Measurements from ENCODE around the gene CAPN5. TPM values are rescaled to one million over a fixed set of nuclear protein-coding genes. Genes with fewer than 3 reads are reported as not detected.

CAPN5 gene
- polyA plus RNA-seq, 3 donors: 0.28 to 0.83 (median 0.62) TPM

DNA sequence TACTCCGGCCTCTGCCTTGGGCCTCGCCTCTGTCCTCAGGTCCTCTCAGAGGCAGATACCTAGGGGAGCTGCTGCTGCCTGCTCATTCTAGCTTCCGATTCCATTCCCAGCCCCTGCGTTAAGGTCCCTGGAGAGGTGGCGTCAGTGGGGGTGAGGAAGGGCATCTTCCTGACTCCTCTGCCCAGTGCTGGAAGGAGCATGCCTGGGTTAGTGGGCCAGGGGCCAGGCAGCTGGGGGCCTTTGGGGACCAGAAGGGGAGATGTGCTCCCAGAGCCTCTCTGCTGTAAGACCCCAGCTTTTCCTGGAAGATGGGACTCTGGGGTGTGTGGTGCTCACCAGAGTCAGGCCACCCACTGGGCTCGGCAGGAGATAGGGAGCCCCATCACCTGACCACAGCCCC lies 57.7 kb downstream of the CAPN5 start:
- Histone ChIP-seq H3K9me3 (replicated peaks in 1 of 2; ENCODE audit: control insufficient read depth in 1 of 2, insufficient read depth in 1 of 2, low read length in 2 of 2) (no peaks in the 10 kb centered on the region), H3K4me3 (replicated peaks in 1 of 3; ENCODE audit: low read depth in 2 of 3, low read length in 3 of 3) (no peak overlapping the region), H3K9ac (ENCODE audit: insufficient read depth, low read length, poor library complexity, severe bottlenecking) (no peak overlapping the region), H3K4me1 (ENCODE audit: control insufficient read depth in 1 of 2, insufficient read depth in 2 of 2, low read length in 2 of 2) (peaks cover 9 to 15% of the 10 kb centered on the region in 2 donors), H2AFZ (ENCODE audit: insufficient read depth, low read depth, low read length, poor library complexity, severe bottlenecking) (no peak overlapping the region), H3K27ac (ENCODE audit: low read depth in 1 of 2, low read length in 2 of 2) (no peak overlapping the region), H3K36me3 (replicated peaks in 1 of 2; ENCODE audit: control insufficient read depth in 1 of 2, insufficient read depth in 2 of 2, low read length in 2 of 2) (no peaks in the 10 kb centered on the region), H4K20me1 (ENCODE audit: insufficient read depth, low read length) (no peaks in the 10 kb centered on the region), H3K4me2 (replicated peaks; ENCODE audit: extremely low read depth, low read length, poor library complexity, severe bottlenecking) (no peak overlapping the region), H3K79me2 (ENCODE audit: insufficient read depth, low read length) (no peaks in the 10 kb centered on the region), H3K27me3 (ENCODE audit: control insufficient read depth in 2 of 2, insufficient read depth in 2 of 2, low read length in 2 of 2) (peaks cover 0 to 13% of the 10 kb centered on the region in 2 donors)
- Mint-ChIP-seq H3K4me1 (peaks cover 15% of the 10 kb centered on the region), H3K27me3 (ENCODE audit: low read depth in 3 of 3) (peaks cover 13 to 19% (median 14%) of the 10 kb centered on the region in 3 donors), H3K36me3 (no peaks in the 10 kb centered on the region), H3K9me3 (peaks cover 0 to 3% (median 0%) of the 10 kb centered on the region in 7 donors), H3K4me3 (no peak overlapping the region), H3K27ac (no peak overlapping the region)
- intact Hi-C loops (cut with micrococcal nuclease): loop anchor here in 1 of 2 donors (10.0 kb wide), 1 partner anchor 490 kb away; no protein-coding TSS in a partner anchor
- WGBS (ENCODE audit: insufficient coverage): 100% methylated on average over 5 of the region's 6 CpGs
- DNase-seq: no peak
- no peak for TF ChIP-seq CTCF (IDR thresholded peaks at IDR 0.05)

DNA sequence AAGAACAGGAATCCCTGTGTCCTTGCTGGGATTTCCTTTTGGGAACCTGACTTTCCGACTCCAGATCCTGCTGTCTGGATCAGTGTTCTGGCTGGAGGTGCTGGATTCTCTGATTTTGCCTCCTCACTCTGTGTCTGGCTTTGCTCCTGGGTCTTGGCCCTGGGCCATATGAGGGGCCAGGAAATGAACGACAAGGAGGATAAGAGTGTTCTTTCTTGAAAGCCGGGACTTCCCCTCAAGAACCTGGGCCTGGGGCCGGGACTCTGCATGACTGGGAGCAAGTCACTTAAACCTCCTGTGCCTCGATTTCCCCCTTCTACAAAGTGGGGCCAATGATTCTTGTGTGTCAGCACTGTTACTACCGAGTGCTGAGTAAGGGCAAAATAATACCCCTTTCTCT lies 58.4 kb downstream of the CAPN5 start:
- no peaks in the 10 kb centered on the region for H4K20me1 ChIP-seq (ENCODE audit: insufficient read depth, low read length)
- 50% methylated on average over 1 of the region's 6 CpGs for WGBS (ENCODE audit: insufficient coverage)
- H3K9me3 ChIP-seq (replicated peaks in 1 of 2; ENCODE audit: control insufficient read depth in 1 of 2, insufficient read depth in 1 of 2, low read length in 2 of 2): no peaks in the 10 kb centered on the region
- no peaks in the 10 kb centered on the region for H3K79me2 ChIP-seq (ENCODE audit: insufficient read depth, low read length)
- no peak overlapping the region for H2AFZ ChIP-seq (ENCODE audit: insufficient read depth, low read depth, low read length, poor library complexity, severe bottlenecking)
- Mint-ChIP-seq H3K4me3 (no peak overlapping the region), H3K4me1 (peaks cover 15% of the 10 kb centered on the region), H3K27me3 (ENCODE audit: low read depth in 3 of 3) (peaks cover 13 to 19% (median 14%) of the 10 kb centered on the region in 3 donors), H3K27ac (no peak overlapping the region), H3K36me3 (no peaks in the 10 kb centered on the region), H3K9me3 (peaks cover 0 to 3% (median 0%) of the 10 kb centered on the region in 7 donors)
- DNase-seq: no peak
- H3K4me3 ChIP-seq (replicated peaks in 1 of 3; ENCODE audit: low read depth in 2 of 3, low read length in 3 of 3): no peak overlapping the region
- no peak overlapping the region for H3K9ac ChIP-seq (ENCODE audit: insufficient read depth, low read length, poor library complexity, severe bottlenecking)
- no peak for TF ChIP-seq CTCF (IDR thresholded peaks at IDR 0.05)
- H3K4me1 ChIP-seq (ENCODE audit: control insufficient read depth in 1 of 2, insufficient read depth in 2 of 2, low read length in 2 of 2): peaks cover 9 to 15% of the 10 kb centered on the region in 2 donors
- peaks cover 0 to 13% of the 10 kb centered on the region in 2 donors for H3K27me3 ChIP-seq (ENCODE audit: control insufficient read depth in 2 of 2, insufficient read depth in 2 of 2, low read length in 2 of 2)
- no peak overlapping the region for H3K27ac ChIP-seq (ENCODE audit: low read depth in 1 of 2, low read length in 2 of 2)
- H3K36me3 ChIP-seq (replicated peaks in 1 of 2; ENCODE audit: control insufficient read depth in 1 of 2, insufficient read depth in 2 of 2, low read length in 2 of 2): no peaks in the 10 kb centered on the region
- intact Hi-C loops (cut with micrococcal nuclease): loop anchor here in 1 of 2 donors (10.0 kb wide), 1 partner anchor 490 kb away; no protein-coding TSS in a partner anchor
- H3K4me2 ChIP-seq (replicated peaks; ENCODE audit: extremely low read depth, low read length, poor library complexity, severe bottlenecking): no peak overlapping the region
